Retina (tissue), 1 donor: ENCODE measurements around the gene HMGXB4.

Experiments used
- DNase-seq: peaks from one replicate; pipeline ENCODE4 v3.0.0-alpha.2; 2016

HMGXB4 gene

GRCh38 chr22:35258191-35258988 lies 1.1 kb downstream of the HMGXB4 start:
- DNase-seq, result no peak

GRCh38 chr22:35264986-35265385 lies 7.7 kb downstream of the HMGXB4 start:
- no peak for DNase-seq

- DNase-seq, result no peak
Measured at GRCh38 chr22:35266277-35266676, 9.0 kb downstream of the HMGXB4 start.

GRCh38 chr22:35269630-35270029 lies 12.3 kb downstream of the HMGXB4 start:
- DNase-seq, result no peak

DNA sequence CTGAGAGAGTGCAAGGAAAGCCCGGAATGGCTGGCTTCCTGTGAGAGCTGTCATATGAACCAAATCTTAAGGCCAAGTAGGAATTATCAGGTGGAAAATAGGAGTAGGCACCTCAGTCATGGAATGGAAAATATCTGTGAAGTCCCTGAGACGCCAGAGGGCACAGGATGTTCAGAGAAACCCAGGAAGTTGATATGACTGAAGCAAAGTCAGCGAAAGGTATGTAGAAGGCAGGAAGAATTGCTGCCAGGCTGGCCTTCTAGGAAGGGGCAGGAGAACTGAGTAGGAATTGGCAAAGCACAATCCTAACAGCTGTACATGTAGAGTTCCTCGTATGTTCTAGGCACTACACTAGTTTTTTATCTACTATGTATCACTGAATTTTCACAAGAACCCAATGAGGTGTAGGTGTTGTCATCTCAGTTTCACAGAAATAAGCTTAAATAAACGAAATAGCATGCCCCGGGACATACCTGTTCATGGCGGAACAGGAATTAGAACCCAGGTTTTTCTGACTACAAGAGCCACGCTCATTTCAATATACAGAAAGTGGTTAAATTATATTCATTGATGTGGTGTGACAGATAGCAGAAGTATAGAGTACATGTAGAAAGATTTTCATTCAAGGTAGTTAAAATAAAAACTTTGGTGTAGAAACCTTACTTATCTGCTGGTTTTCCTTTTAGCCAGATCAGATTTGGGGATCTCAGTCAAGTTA lies 17.0 kb downstream of the HMGXB4 start:
- no peak for DNase-seq

DNA sequence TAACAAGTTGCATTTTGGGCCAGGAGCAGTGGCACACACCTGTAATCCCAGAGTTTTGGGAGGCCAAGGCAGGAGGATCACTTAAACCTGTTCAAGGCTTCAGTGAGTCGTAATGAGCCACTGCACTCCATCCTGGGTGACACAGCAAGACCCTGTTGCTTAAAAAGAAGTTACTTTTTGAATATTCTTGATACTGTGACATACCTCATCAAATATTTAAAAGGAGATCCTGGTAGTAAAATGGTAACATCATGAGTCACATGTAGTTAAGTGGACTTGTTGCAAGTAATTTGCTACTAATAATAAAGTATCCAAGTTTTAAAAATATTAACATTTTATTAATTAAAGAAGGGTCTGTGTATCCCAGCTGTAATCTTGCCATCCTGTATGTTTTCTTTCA lies 18.3 kb downstream of the HMGXB4 start:
- no peak for DNase-seq

DNA sequence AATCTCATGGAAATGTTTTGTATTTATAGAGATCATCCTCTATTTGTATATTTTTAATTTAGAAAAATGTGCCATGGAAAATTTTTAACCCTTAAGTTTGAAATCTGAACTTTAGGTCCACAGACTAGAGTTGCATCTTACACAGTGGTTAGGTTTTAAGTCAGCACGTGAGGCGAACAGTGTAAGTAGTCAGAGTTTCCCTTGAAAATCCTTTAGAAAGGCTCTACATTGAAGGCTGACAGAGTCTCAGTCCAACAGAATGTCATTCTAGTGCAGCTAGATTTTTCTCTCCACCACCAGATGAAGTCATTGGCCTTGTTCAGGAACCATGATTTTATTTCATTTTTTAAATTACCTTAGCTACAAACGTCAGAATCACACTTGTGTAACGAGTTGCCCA lies 18.7 kb downstream of the HMGXB4 start:
- DNase-seq, result no peak

- no peak for DNase-seq
Measured at GRCh38 chr22:35288116-35288515, 30.8 kb downstream of the HMGXB4 start.

GRCh38 chr22:35292786-35293185 lies 35.5 kb downstream of the HMGXB4 start:
- DNase-seq, result no peak

GRCh38 chr22:35296051-35296450 lies 38.8 kb downstream of the HMGXB4 start:
- DNase-seq, result no peak

- DNase-seq, result no peak
Measured at GRCh38 chr22:35299217-35299672, 42.0 kb downstream of the HMGXB4 start.

DNA sequence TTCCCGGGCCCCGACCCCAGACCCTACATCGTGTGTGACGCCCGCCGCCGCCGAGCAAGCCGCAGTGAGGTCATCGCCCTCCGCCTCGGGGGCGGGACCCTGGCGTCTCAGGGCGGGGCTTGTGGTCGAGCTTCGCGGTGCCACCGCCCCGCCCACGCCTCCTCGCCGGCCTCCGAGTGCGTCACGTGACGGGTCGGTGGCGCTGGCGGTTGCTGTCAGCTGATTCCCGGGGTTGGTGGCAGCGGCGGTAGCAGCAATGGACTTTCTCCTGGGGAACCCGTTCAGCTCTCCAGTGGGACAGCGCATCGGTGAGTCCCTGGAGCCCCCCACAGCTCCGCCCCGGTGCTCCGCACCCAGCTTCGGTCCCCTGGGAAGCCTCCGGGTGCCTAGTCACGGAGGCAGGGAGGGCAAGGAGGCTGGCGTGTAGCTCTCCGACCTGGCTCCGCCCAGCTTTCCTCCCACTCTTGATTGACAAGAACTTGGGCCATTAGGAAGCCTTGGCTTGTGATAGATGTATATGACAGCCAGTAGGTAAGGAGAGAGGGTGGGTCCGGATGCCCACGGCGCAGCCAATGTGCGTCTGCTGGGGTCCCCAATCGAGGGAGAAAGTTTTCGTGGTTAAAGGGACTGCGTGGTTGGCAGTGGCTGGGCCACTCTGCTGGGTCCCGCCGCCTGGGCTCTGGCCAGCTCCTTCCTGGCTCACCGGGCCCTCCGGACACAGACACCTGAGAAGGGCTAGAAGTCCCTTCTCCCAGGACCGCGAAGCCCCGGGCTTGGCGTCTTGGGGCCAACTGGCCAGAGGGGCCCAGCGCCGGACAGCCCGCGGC lies 42.6 kb downstream of the HMGXB4 start, which contains the start of gene TOM1:
Gene TOM1, plus strand, starts transcription at position 222 of the 827 bp plus-strand sequence. Its CDS starts 35 bp downstream, at position 257.
- DNase-seq, result peak; percentile 100

- no peak for DNase-seq
Measured at GRCh38 chr22:35301372-35301874, 44.1 kb downstream of the HMGXB4 start.

DNA sequence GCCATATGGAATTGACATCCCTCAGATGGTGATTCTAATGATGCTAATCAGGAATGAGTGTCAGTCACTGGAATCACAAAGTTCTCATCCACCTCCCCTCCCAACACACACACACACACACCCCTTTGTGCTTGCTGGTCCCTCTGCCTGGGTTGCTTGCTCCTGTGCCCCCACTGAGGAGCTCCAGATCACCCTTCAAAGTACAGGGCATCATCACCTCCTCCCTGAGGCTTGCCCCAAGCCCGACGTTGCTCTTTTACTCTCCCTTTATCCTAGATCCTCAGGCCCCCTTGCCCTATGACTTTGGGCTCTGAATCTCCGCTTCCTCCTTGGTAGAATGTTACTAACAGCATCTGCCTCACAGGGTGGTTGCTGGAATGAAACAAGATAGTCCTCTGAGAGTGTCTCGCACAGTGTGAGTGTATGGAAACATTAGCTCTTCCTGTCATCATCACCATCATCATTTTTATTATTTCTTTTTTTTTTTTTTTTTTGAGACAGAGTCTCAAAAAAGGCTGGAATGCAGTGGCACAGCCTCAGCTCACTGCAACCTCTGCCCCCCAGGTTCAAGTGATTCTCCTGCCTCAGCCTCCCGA lies 45.8 kb downstream of the HMGXB4 start:
- no peak for DNase-seq

GRCh38 chr22:35305525-35306070 lies 48.3 kb downstream of the HMGXB4 start:
- DNase-seq, result no peak

GRCh38 chr22:35306350-35306967 lies 49.2 kb downstream of the HMGXB4 start:
- peak; percentile 19 for DNase-seq

- no peak for DNase-seq
Measured at GRCh38 chr22:35307372-35307771, 50.1 kb downstream of the HMGXB4 start.

- no peak for DNase-seq
Measured at GRCh38 chr22:35307892-35308291, 50.6 kb downstream of the HMGXB4 start.

DNA sequence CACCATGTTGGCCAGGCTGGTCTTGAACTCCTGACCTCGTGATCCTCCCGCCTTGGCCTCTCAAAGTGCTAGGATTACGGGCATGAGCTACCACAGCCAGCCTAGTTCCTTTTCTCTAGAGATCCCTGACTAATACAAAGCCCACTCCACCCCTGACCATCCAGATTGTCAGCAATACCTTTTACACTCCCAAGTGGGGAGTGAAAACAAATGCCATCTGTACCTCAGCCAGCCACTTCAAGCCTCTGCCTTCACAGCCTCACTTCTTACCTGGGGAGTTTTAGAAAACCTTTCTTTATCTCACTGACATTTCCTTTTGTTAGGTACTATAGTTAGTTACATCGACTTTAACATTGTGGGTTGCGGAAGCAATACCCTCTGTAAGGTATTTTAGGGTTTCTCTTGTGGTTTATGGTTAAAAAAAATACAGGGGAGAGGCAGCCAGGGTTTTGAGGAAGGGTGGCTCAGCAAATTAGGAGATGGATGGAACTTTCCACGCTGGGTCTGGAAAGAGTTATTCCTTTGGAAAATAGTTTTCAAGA lies 51.3 kb downstream of the HMGXB4 start:
- no peak for DNase-seq

- DNase-seq, result no peak
Measured at GRCh38 chr22:35310556-35311550, 53.6 kb downstream of the HMGXB4 start.
